ENCODE measurements around the gene INPP5K. TPM values are rescaled to one million over a fixed set of nuclear protein-coding genes. Genes with fewer than 3 reads are reported as not detected.

INPP5K gene
- total RNA-seq, 2 experiments from 2014 or later, result 52.4 to 58.1 TPM

- peaks cover 38% of the 10 kb centered on the region for H3K36me3 Mint-ChIP-seq (ENCODE audit: low read depth)
- H3K9me3 Mint-ChIP-seq, result peaks cover 2% of the 10 kb centered on the region
- POLR2A ChIA-PET, result interaction anchor here (1.0 kb wide), 1 partner anchor 43 kb away, joined by 3 read pairs; the partner anchor contains the start of gene INPP5K
- DNase-seq, result no peak
- no peak overlapping the region for H3K4me3 Mint-ChIP-seq
- peak overlapping the region; percentile 36 for H3K27ac Mint-ChIP-seq
- H3K4me1 Mint-ChIP-seq, result peaks cover 15% of the 10 kb centered on the region
- H3K27me3 Mint-ChIP-seq, result no peaks in the 10 kb centered on the region
- CTCF ChIA-PET, result no interaction called here
These were observed 42.6 kb downstream of the INPP5K start for GRCh38 chr17:1473841-1474240.

GRCh38 chr17:1473170-1473569, 43.2 kb downstream of the INPP5K start:
- Mint-ChIP-seq H3K27me3 (no peaks in the 10 kb centered on the region), H3K27ac (no peak overlapping the region), H3K9me3 (peaks cover 2% of the 10 kb centered on the region), H3K4me3 (no peak overlapping the region), H3K4me1 (peaks cover 15% of the 10 kb centered on the region), H3K36me3 (ENCODE audit: low read depth) (peaks cover 41% of the 10 kb centered on the region)
- DNase-seq, result peak; percentile 47
- ChIA-PET POLR2A (interaction anchor here (1.0 kb wide), 1 partner anchor 43 kb away, joined by 3 read pairs; the partner anchor contains the start of gene INPP5K), CTCF (no interaction called here)

GRCh38 chr17:1471911-1472821, 44.2 kb downstream of the INPP5K start:
- Mint-ChIP-seq H3K9me3 (peaks cover 2% of the 10 kb centered on the region), H3K4me3 (no peak overlapping the region), H3K36me3 (ENCODE audit: low read depth) (peaks cover 43% of the 10 kb centered on the region), H3K4me1 (peaks cover 15% of the 10 kb centered on the region), H3K27ac (no peak overlapping the region), H3K27me3 (no peaks in the 10 kb centered on the region)
- ChIA-PET POLR2A (interaction anchor here (1.0 to 1.7 kb wide), 3 partner anchors 10 to 54 kb away, joined by 3 to 5 read pairs (median 5); partner anchors contain the start of gene INPP5K), CTCF (no interaction called here)
- no peak for DNase-seq

- H3K4me1 Mint-ChIP-seq, result peaks cover 15% of the 10 kb centered on the region
- peaks cover 46% of the 10 kb centered on the region for H3K36me3 Mint-ChIP-seq (ENCODE audit: low read depth)
- ChIA-PET CTCF (no interaction called here), POLR2A (interaction anchor here (1.6 to 1.7 kb wide), 2 partner anchors 9 to 44 kb away, joined by 5 read pairs; partner anchors contain the start of gene INPP5K)
- no peak overlapping the region for H3K27ac Mint-ChIP-seq
- H3K9me3 Mint-ChIP-seq, result peaks cover 2% of the 10 kb centered on the region
- no peak for DNase-seq
- H3K27me3 Mint-ChIP-seq, result no peaks in the 10 kb centered on the region
- no peak overlapping the region for H3K4me3 Mint-ChIP-seq
These were observed 44.9 kb downstream of the INPP5K start for GRCh38 chr17:1471490-1471889.

- ChIA-PET CTCF (no interaction called here), POLR2A (interaction anchor here (1.7 kb wide), 1 partner anchor 9 kb away, joined by 5 read pairs; no protein-coding TSS in a partner anchor)
- no peaks in the 10 kb centered on the region for H3K27me3 Mint-ChIP-seq
- no peak for DNase-seq
- peaks cover 2% of the 10 kb centered on the region for H3K9me3 Mint-ChIP-seq
- H3K36me3 Mint-ChIP-seq (ENCODE audit: low read depth), result peaks cover 48% of the 10 kb centered on the region
- no peak overlapping the region for H3K27ac Mint-ChIP-seq
- H3K4me1 Mint-ChIP-seq, result peaks cover 15% of the 10 kb centered on the region
- H3K4me3 Mint-ChIP-seq, result no peak overlapping the region
These were observed 45.5 kb downstream of the INPP5K start for GRCh38 chr17:1470755-1471462.

- POLR2A ChIA-PET, result no interaction called here
- H3K4me3 Mint-ChIP-seq, result no peak overlapping the region
- no peak overlapping the region for H3K27ac Mint-ChIP-seq
- CTCF ChIA-PET, result no interaction called here
- no peak for DNase-seq
- peaks cover 2% of the 10 kb centered on the region for H3K9me3 Mint-ChIP-seq
- peaks cover 49% of the 10 kb centered on the region for H3K36me3 Mint-ChIP-seq (ENCODE audit: low read depth)
- peaks cover 15% of the 10 kb centered on the region for H3K4me1 Mint-ChIP-seq
- H3K27me3 Mint-ChIP-seq, result no peaks in the 10 kb centered on the region
These were observed 46.2 kb downstream of the INPP5K start for GRCh38 chr17:1470071-1470754.

GRCh38 chr17:1469231-1469852, 47.1 kb downstream of the INPP5K start:
- DNase-seq, result no peak
- Mint-ChIP-seq H3K4me1 (peaks cover 15% of the 10 kb centered on the region), H3K9me3 (peaks cover 2% of the 10 kb centered on the region), H3K4me3 (no peak overlapping the region), H3K36me3 (ENCODE audit: low read depth) (peaks cover 53% of the 10 kb centered on the region), H3K27me3 (no peaks in the 10 kb centered on the region), H3K27ac (no peak overlapping the region)
- POLR2A ChIA-PET, result no interaction called here
- CTCF ChIA-PET, result no interaction called here

GRCh38 chr17:1467898-1468492, 48.4 kb downstream of the INPP5K start:
- Mint-ChIP-seq H3K4me3 (no peak overlapping the region), H3K4me1 (peaks cover 12% of the 10 kb centered on the region), H3K27me3 (peaks cover 5% of the 10 kb centered on the region), H3K36me3 (ENCODE audit: low read depth) (peaks cover 54% of the 10 kb centered on the region), H3K27ac (no peak overlapping the region), H3K9me3 (peaks cover 2% of the 10 kb centered on the region)
- DNase-seq, result no peak
- ChIA-PET CTCF (interaction anchor here (0.9 kb wide), 1 partner anchor 103 kb away, joined by 3 read pairs; no protein-coding TSS in a partner anchor), POLR2A (no interaction called here)

- H3K4me1 Mint-ChIP-seq, result peaks cover 15% of the 10 kb centered on the region
- H3K9me3 Mint-ChIP-seq, result peaks cover 2% of the 10 kb centered on the region
- CTCF ChIA-PET, result interaction anchor here (1.2 kb wide), 1 partner anchor 102 kb away, joined by 4 read pairs; no protein-coding TSS in a partner anchor
- no peak overlapping the region for H3K4me3 Mint-ChIP-seq
- peaks cover 55% of the 10 kb centered on the region for H3K36me3 Mint-ChIP-seq (ENCODE audit: low read depth)
- no peak for DNase-seq
- H3K27me3 Mint-ChIP-seq, result peaks cover 12% of the 10 kb centered on the region
- H3K27ac Mint-ChIP-seq, result no peak overlapping the region
- POLR2A ChIA-PET, result no interaction called here
These were observed 49.2 kb downstream of the INPP5K start for GRCh38 chr17:1467258-1467657.

GRCh38 chr17:1464186-1464585, 52.2 kb downstream of the INPP5K start:
- ChIA-PET CTCF (interaction anchor here (1.2 kb wide), 1 partner anchor 53 kb away, joined by 4 read pairs; no protein-coding TSS in a partner anchor), POLR2A (interaction anchor here (2.0 kb wide), 1 partner anchor 52 kb away, joined by 11 read pairs; the partner anchor contains the start of gene INPP5K)
- no peak for DNase-seq
- H3K27me3 Mint-ChIP-seq, result peaks cover 25% of the 10 kb centered on the region
- H3K36me3 Mint-ChIP-seq (ENCODE audit: low read depth), result peaks cover 38% of the 10 kb centered on the region
- no peak overlapping the region for H3K27ac Mint-ChIP-seq
- peaks cover 28% of the 10 kb centered on the region for H3K4me1 Mint-ChIP-seq
- no peaks in the 10 kb centered on the region for H3K9me3 Mint-ChIP-seq
- no peak overlapping the region for H3K4me3 Mint-ChIP-seq

- ChIA-PET POLR2A (interaction anchor here (1.0 to 2.0 kb wide), 9 partner anchors 10 to 187 kb away, joined by 3 to 11 read pairs (median 4); partner anchors contain the start of genes INPP5K and RILP), CTCF (interaction anchor here (1.1 to 1.5 kb wide), 4 partner anchors 64 to 187 kb away, joined by 3 to 8 read pairs (median 4); partner anchors contain the start of gene RILP)
- H3K4me1 Mint-ChIP-seq, result peaks cover 30% of the 10 kb centered on the region
- H3K27me3 Mint-ChIP-seq, result peaks cover 27% of the 10 kb centered on the region
- no peak for DNase-seq
- H3K4me3 Mint-ChIP-seq, result peak overlapping the region; percentile 36
- H3K27ac Mint-ChIP-seq, result no peak overlapping the region
- no peaks in the 10 kb centered on the region for H3K9me3 Mint-ChIP-seq
- H3K36me3 Mint-ChIP-seq (ENCODE audit: low read depth), result peaks cover 23% of the 10 kb centered on the region
These were observed 54.0 kb downstream of the INPP5K start for GRCh38 chr17:1462164-1463112.

All from activated CD4-positive, alpha-beta memory T cell treated with anti-CD3 and anti-CD28 coated beads, Interleukin-2, amount 10 ng/mL, durations not matched to agents 7 days and 5 days (primary cell).